Left colon (tissue), 2 donors: ENCODE data around the gene TBC1D3E. TPM values are rescaled to one million over a fixed set of nuclear protein-coding genes. Genes with fewer than 3 reads are reported as not detected.
A peak's percentile ranks its signal among the peaks of the same experiment; 100 is the strongest.
"Not testable (repeated sequence)": the region's sequence is repeated elsewhere in the genome, so short reads cannot be mapped to it uniquely, and the experiment has no call there.

Experiments
- ATAC-seq: fragments of 200-7000 bp; cut with Tn5 transposase; one replicate; pipeline ENCODE4 v1.9.1; 2020; ENCODE audit warnings: mild to moderate bottlenecking, moderate library complexity
- DNase-seq, 2 donors: peaks; one replicate each; pipeline ENCODE4 v3.0.0-alpha.2; 2020
- intact Hi-C, 2 donors: fragments of 100-400 bp; cut with DNase I in 1 of 2; cut with micrococcal nuclease in 1 of 2; formaldehyde crosslinking; loops; one replicate each; pipeline versions ENCODE4 v1.11.2 to v1.14.0; 2022; cut with DNase I, micrococcal nuclease
- long read RNA-seq: library from polyadenylated mRNA; unstranded; transcript quantifications from one replicate; pipeline ENCODE4 v2.0.0, GENCODE V29; 2021
- total RNA-seq, 2 donors: library from RNA; stranded (reverse); fragmentation: NEBNext Ultra II Directional; extraction: Animal tissue kit (Norgen Biotek cat#: 25700); gene quantifications; one replicate each; pipeline ENCODE4 v1.2.1, GENCODE V29; 2021
- donor health status: DM: no; HTN: no; CAD: no.
- donor health status: DM: yes; HTN: yes; CAD: no.

Gene TBC1D3E
- not detected for total RNA-seq
- long read RNA-seq = 0 reads

GRCh38 chr17:38127651-38128050 lies at the start of gene TBC1D3E:
TBC1D3E (plus strand) TSS chr17:38127951; CDS start chr17:38129496, 1,545 bp downstream.
- ATAC-seq, DNase-seq, intact Hi-C loops: not testable (repeated sequence)

GRCh38 chr17:38087344-38087743 lies 40.4 kb upstream of the TBC1D3E start:
- intact Hi-C loops, DNase-seq, ATAC-seq: not testable (repeated sequence)

DNA sequence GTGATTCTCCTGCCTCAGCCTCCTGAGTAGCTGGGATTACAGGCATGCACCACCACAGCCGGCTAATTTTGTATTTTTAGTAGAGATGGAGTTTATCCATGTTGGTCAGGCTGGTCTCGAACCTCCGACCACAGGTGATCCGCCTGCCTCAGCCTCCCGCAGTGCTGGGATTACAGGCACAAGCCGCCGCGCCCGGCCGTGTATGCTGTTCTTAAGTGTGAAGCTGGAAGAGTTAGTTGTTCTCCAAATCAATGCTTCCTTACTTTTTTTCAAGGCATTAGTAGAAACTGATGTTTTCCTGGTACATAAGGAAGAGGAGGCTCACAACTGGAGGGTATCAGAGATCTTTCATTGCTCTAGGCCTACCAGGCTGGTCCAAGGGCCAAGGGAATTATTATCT lies 39.6 kb upstream of the TBC1D3E start:
- ATAC-seq = peak; percentile 50
- intact Hi-C loops, DNase-seq: not testable (repeated sequence)

DNA sequence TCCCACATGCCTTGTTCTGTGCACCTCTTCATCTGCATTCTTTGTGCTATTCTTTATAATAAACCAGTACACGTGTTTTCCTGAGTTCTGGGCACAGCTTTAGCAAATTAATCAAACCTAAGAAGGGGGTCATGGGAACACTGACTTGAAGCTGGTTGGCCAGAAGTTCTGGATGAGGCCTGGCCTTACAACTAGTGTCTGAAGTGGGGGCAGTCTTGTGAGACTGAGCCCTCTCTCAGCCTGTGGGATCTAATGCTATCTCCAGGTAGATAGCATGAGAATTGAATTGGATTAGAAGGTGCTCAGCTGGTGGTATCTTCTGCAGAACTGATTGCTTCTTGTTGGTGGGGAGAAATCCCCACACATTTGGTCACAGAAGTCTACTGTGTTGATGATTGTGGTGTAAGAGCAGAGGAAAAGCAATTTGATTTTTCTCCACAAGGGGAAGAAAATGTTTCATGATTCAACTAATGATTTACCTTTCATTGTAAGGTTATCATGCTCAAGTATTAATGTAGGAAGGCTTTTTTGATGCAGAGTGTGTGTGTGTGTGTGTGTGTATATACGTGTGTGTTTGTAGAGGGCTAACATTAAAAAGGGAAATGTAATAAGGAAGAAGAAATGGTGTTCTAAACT lies 33.6 kb upstream of the TBC1D3E start:
- DNase-seq, intact Hi-C loops, ATAC-seq: not testable (repeated sequence)

- DNase-seq, intact Hi-C loops, ATAC-seq: not testable (repeated sequence)
These were observed 28.5 kb upstream of the TBC1D3E start for GRCh38 chr17:38099262-38099661.

DNA sequence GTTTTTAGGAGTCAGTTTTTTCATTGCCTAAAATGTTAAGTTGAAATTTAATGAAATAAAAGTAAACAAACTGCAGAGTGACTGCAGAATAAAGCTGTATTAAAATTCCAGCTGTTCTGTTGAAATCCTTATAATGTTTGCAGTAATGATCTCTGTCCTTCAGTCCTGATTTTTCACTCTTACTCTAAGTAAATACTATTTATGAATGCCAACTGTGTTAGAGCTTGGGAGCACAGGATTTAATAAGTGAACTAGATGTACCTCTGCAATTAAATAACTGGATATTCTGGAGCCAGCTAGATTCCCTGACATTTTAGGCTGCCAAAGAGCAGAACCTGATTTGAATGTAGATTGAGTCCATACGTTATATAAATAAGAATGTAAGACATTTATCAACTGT lies 7.9 kb upstream of the TBC1D3E start:
- ATAC-seq, DNase-seq, intact Hi-C loops: not testable (repeated sequence)

DNA sequence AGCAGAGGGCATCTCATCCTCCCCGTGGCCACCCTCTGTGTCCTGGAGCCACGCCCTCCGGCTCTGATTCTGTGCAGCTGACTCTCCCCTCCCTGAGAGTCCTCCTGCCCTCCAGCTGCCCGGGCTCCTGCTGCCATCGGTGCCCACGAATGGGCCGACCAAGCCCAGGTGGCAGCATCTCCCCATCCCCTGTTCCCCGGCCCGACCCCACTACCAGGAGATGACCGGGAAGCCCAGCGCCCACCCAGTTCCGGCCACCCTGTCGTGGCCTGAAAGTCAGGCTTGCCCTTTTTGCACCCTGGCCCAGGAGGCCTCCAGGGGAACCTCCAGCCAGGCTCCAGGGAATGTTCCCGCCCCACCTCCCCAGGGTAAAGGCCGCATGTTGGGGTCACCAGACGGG lies 7.1 kb downstream of the TBC1D3E start:
- intact Hi-C loops, ATAC-seq: not testable (repeated sequence)
- peak in 1 of 2 donors; percentile 21 for DNase-seq

Other genes starting within 250 kb of the TBC1D3E start
- not detected for gene TBC1D3K, start 203.5 kb upstream of the TBC1D3E start, total RNA-seq
- gene TBC1D3L, start 138.9 kb upstream of the TBC1D3E start, total RNA-seq = 10 to 100 TPM; 13.7 to 14.1 TPM
- gene TBC1D3D, start 124.0 kb upstream of the TBC1D3E start, total RNA-seq = under 1 TPM; 0.53 to 0.58 TPM
- not detected for gene TBC1D3C, start 59.3 kb upstream of the TBC1D3E start, total RNA-seq
- not detected for gene TBC1D3, start 64.6 kb downstream of the TBC1D3E start, total RNA-seq
- gene MRPL45, start 169.2 kb downstream of the TBC1D3E start, total RNA-seq = 10 to 100 TPM; 28.3 to 28.6 TPM
- under 1 TPM in 1 of 2 donors, not detected in 1; 0.03 TPM for gene GPR179, start 216.0 kb downstream of the TBC1D3E start, total RNA-seq
- 10 to 100 TPM; 11.3 to 12.6 TPM for gene SOCS7, start 223.9 kb downstream of the TBC1D3E start, total RNA-seq